Measurements from ENCODE around the gene ST8SIA1. TPM values are rescaled to one million over a fixed set of nuclear protein-coding genes. Genes with fewer than 3 reads are reported as not detected.

ST8SIA1 gene
- total RNA-seq, 2 donors from 2014 or later: 1.2 to 2.7 TPM

DNA sequence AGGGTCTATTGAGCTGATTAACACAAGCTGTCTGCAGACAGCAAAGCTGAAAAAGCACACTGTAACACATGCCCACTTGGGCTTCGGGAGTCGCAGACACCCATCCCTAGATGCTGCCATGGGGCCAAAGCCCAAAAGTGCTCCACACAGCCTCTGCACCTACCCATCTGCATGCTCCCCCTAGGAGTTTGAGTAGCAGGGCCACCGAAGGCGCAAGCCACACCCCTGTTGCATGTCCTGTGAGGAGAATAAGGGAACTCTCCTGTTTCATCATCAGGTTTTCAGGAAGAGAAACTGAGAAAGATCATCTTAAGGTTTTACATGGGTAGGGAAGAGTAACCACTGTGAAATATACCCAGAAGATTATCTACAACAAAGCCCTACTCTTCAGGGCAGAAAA is 5.6 kb upstream of the ST8SIA1 start:
- TF ChIP-seq, protein P1, sequence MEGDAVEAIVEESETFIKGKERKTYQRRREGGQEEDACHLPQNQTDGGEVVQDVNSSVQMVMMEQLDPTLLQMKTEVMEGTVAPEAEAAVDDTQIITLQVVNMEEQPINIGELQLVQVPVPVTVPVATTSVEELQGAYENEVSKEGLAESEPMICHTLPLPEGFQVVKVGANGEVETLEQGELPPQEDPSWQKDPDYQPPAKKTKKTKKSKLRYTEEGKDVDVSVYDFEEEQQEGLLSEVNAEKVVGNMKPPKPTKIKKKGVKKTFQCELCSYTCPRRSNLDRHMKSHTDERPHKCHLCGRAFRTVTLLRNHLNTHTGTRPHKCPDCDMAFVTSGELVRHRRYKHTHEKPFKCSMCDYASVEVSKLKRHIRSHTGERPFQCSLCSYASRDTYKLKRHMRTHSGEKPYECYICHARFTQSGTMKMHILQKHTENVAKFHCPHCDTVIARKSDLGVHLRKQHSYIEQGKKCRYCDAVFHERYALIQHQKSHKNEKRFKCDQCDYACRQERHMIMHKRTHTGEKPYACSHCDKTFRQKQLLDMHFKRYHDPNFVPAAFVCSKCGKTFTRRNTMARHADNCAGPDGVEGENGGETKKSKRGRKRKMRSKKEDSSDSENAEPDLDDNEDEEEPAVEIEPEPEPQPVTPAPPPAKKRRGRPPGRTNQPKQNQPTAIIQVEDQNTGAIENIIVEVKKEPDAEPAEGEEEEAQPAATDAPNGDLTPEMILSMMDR (IDR thresholded peaks at IDR 0.05): no peak
- no peak overlapping the region for H3K9ac ChIP-seq (ENCODE audit: low read depth in 2 of 2, low read length in 2 of 2)
- no peak for DNase-seq
- no peak overlapping the region for H3K4me3 ChIP-seq
- H3K4me1 ChIP-seq: no peaks in the 10 kb centered on the region
- H3K27me3 ChIP-seq: no peaks in the 10 kb centered on the region
- no peak overlapping the region for H3K27ac ChIP-seq
- intact Hi-C loops (cut with DNase I): no loop called here
- no peaks in the 10 kb centered on the region for H3K9me3 ChIP-seq
- H3K36me3 ChIP-seq: no peaks in the 10 kb centered on the region

DNA sequence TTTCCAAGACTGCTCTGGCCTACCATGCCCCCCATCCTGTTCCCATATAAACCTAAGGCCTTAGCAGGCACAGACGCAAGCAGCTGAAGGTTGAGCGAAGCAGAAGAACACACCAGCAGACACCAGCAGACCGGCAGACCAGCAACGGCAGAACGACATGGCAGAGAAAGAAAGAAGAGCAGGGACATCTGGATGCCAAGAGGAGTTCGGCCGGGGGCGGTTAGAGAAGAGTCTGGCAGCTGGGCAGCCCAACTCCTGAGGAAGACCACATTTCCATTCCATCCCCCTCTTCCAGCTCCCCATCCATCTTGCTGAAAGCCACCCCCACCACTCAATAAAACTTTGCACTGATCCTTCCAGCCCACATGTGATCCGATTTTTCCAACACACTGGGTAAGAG is 5.2 kb upstream of the ST8SIA1 start:
- intact Hi-C loops (cut with DNase I): loop anchor here (5.0 kb wide), 2 partner anchors 237 to 252 kb away; no protein-coding TSS in a partner anchor
- no peaks in the 10 kb centered on the region for H3K36me3 ChIP-seq
- no peaks in the 10 kb centered on the region for H3K9me3 ChIP-seq
- no peaks in the 10 kb centered on the region for H3K4me1 ChIP-seq
- no peak overlapping the region for H3K4me3 ChIP-seq
- no peak overlapping the region for H3K27ac ChIP-seq
- DNase-seq: no peak
- no peaks in the 10 kb centered on the region for H3K27me3 ChIP-seq
- TF ChIP-seq, protein P1 (IDR thresholded peaks at IDR 0.05): no peak
- H3K9ac ChIP-seq (ENCODE audit: low read depth in 2 of 2, low read length in 2 of 2): no peak overlapping the region

GRCh38 chr12:22335794-22336166 is 1.3 kb upstream of the ST8SIA1 start:
- Histone ChIP-seq H3K4me3 (no peak overlapping the region), H3K9ac (ENCODE audit: low read depth in 2 of 2, low read length in 2 of 2) (peak overlapping the region in 1 of 2 donors; percentile 37), H3K36me3 (no peaks in the 10 kb centered on the region), H3K27me3 (peaks cover 13% of the 10 kb centered on the region), H3K4me1 (no peaks in the 10 kb centered on the region), H3K27ac (no peak overlapping the region), H3K9me3 (no peaks in the 10 kb centered on the region)
- TF ChIP-seq, protein P1 (IDR thresholded peaks at IDR 0.05): no peak
- DNase-seq: no peak
- intact Hi-C loops (cut with DNase I): loop anchor here (5.0 kb wide), 2 partner anchors 233 to 248 kb away; no protein-coding TSS in a partner anchor

DNA sequence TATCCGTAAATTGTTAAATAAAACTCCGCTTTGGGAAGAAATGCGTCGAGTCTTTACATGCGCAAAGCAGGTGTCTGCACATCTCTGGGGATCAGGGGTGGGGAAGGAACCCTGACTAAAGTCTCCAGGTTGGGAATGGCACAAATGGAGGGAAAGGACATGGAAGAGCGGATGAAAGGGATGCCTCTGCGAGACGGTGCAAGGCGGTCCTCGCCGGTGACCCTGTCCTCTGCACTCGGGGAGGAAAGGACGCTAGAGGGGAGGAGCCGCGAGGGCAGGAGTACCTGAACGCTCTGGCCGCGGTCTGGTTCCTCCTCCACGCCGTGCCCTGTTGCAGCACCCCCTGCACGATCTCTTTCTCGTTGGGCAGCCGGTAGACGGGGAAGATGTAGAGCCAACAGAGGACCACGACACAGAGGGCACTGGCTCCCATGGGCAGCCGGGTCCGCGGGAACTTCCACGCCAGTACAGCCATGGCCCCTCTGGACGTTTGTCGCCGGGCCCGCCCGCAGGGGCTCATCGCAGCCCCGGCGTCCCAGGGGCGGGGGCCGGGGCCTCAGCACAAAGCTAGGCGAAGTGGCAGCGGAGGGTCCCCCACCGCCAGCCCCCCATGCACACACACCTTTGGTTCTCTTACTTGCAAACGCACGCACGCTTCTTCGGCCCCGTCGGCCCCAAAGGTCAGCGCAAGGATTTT is 646 bp downstream of the ST8SIA1 start:
- H3K9me3 ChIP-seq: no peaks in the 10 kb centered on the region
- DNase-seq: peak; percentile 24
- peak overlapping the region; percentile 44 for H3K4me3 ChIP-seq
- peak overlapping the region; percentile 6 to 63 for H3K9ac ChIP-seq (ENCODE audit: low read depth in 2 of 2, low read length in 2 of 2)
- H3K4me1 ChIP-seq: no peaks in the 10 kb centered on the region
- H3K27ac ChIP-seq: peak overlapping the region; percentile 3
- peaks cover 13% of the 10 kb centered on the region for H3K27me3 ChIP-seq
- no peaks in the 10 kb centered on the region for H3K36me3 ChIP-seq
- TF ChIP-seq, protein P1 (IDR thresholded peaks at IDR 0.05): no peak
- intact Hi-C loops (cut with DNase I): no loop called here

- no peak for DNase-seq
- Histone ChIP-seq H3K9me3 (no peaks in the 10 kb centered on the region), H3K36me3 (no peaks in the 10 kb centered on the region), H3K4me3 (peak overlapping the region; percentile 44), H3K27me3 (peaks cover 13% of the 10 kb centered on the region), H3K27ac (peak overlapping the region; percentile 3), H3K4me1 (no peaks in the 10 kb centered on the region), H3K9ac (ENCODE audit: low read depth in 2 of 2, low read length in 2 of 2) (peak overlapping the region in 1 of 2 donors; percentile 29)
- TF ChIP-seq, protein P1 (IDR thresholded peaks at IDR 0.05): no peak
- intact Hi-C loops (cut with DNase I): no loop called here
Measured at GRCh38 chr12:22333186-22333712, 1.3 kb downstream of the ST8SIA1 start.
